Left lobe of liver (tissue), 2 donors: ENCODE results near the gene ERVW-1. TPM values are rescaled to one million over a fixed set of nuclear protein-coding genes. Genes with fewer than 3 reads are reported as not detected.
"Not testable (repeated sequence)": the region's sequence is repeated elsewhere in the genome, so short reads cannot be mapped to it uniquely, and the experiment has no call there.

ENCODE experiments used
- ATAC-seq: fragments of 200-7000 bp; cut with Tn5 transposase; one replicate; pipeline ENCODE4 v1.9.1; 2020; ENCODE audit warnings: mild to moderate bottlenecking, moderate library complexity
- DNase-seq: peaks from one replicate; pipeline ENCODE4 v3.0.0-alpha.2; 2020; ENCODE audit warnings: low spot score
- total RNA-seq: library from RNA; stranded (reverse); gene quantifications from one replicate; pipeline ENCODE4 v1.2.1, GENCODE V29; 2021
- donor health status: DM: no; HTN: no; CAD: no; lungs with moderate emphysema.
- donor health status: DM: no; HTN: yes; CAD: no.

ERVW-1 gene
- total RNA-seq, 1 donor from 2014 or later, result not detected

DNA sequence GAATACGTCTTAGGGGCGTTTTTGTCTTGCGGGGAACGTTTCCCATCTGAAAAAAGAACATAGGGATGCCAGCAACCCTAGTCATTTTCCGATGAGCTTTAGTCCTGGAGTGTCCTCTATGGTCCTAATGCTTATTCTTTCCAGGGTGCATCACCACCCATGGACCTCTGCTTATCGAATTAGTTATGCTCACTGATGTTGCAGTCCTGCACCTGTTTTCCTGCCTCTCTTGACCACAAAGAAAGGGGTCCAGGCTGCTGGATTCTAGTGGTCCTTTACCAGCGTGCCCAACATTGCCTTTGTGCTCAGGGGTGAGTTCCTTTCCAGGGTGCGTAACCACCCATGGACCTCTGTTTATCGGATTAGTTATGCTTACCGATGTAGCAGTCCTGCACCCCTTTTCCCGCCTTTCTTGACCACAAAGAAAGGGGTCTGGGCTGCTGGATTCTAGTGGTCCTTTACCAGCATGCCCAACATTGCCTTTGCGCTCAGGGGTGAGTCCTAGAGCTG is 2.4 kb downstream of the ERVW-1 start:
- DNase-seq, ATAC-seq: not testable (repeated sequence)

GRCh38 chr7:92473989-92474388 is 3.8 kb downstream of the ERVW-1 start:
- not testable (repeated sequence) for ATAC-seq, DNase-seq

DNA sequence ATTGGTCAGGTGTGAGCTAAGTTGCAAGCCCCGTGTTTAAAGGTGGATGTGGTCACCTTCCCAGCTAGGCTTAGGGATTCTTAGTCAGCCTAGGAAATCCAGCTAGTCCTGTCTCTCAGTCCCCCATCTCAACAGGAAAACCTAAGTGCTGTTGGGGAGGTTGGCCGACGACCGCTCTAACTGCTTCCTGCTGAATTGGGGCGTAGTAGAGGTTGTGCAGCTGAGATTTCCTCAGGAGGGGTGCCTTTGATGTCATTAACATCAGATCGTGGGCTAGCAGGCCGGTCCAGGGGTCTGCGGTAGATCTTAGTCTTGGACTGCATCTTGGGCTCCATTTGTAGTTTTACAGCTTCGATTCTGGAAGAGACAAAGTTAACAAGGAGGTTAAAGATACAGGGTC is 9.2 kb downstream of the ERVW-1 start:
- not testable (repeated sequence) for DNase-seq, ATAC-seq

- DNase-seq (no peak), ATAC-seq (no peak)
Measured at GRCh38 chr7:92466682-92467081, 11.1 kb downstream of the ERVW-1 start.

DNA sequence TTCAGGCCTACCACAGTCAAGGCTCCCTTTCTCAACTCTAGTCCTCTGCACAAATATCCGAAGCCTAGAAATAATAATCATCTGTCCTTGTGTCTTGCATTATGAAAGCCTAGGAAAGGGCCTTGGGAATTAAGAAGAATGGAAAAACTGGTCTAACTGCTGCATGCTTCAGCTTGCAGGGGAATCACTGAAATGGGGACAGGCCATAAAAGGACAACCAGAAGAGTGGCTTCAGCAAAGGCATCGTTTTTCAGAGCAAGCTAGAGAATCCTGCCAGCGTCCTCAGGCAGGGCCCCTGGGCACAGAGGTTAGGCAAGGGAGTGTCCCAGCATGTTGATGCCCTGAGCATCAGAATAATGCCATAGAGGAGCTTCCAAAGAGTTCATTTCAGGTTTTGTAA is 13.2 kb downstream of the ERVW-1 start:
- DNase-seq (no peak), ATAC-seq (no peak)

DNA sequence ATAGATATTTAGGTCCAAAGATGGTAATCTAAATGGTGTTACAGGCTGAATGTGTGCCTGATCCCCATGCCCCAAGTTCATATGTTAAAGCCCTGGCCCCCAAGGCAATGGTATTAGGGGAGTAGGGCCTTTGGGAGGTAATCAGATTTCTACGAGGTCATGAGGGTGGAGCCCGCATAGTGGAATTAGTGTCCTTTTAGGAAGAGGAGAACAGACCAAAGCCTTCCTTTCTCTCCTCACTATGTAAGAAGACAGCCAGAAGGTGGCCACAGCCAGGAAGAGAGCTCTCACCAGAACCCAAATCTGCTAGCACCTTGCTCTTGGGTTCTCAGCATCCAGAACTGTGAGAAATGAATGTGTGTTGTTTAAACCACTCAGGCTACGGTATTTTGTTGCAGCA is 15.2 kb downstream of the ERVW-1 start:
- ATAC-seq (no peak), DNase-seq (no peak)

DNA sequence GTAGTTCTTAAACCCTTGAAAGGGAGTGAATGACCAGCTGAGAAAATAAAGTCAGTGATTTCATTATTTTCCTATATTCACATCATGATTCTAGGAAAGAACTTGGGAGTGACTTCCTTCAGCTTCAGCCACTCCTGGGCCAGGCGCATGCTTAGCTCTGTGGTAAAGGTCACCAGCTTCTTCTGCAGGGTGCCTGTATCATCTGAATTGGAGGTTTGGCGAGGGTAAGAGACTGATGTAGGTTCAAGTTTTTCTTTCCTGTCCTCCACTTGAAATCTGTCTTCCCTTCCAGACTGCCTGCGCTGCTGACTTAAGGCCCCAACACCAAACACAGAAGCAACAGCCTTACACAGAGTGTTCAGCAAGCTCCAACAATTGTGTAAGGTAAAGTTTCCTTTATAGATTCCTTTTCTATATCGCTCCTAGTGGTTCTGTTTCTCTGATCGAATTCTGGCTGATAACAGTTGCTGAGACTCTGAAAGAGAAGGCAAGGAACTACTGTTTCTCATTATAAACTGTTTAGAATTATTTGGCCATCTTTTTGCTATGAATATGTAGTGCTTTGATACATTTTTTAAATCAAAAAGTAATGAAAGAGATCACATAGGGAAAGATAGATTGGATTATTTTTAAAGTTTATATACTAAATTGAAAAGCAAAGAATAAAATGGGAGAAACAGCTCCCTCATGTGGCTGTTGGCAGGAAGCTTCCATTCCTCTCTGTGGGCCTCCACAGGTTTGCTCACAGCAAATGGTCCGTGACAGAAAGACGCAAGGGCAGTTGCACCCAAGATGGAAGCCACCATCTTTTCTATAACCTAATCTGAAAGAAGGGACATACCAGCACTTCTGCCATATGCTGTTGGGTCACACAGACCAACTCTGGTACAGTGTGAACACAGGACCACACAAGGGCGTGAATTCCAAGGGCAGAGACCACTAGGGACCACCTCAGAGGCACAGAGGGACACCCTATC is 16.4 kb downstream of the ERVW-1 start:
- ATAC-seq (peak; percentile 92), DNase-seq (no peak)

GRCh38 chr7:92460510-92460909 is 17.2 kb downstream of the ERVW-1 start:
- no peak for DNase-seq

GRCh38 chr7:92460109-92460508 is 17.6 kb downstream of the ERVW-1 start:
- DNase-seq (no peak), ATAC-seq (no peak)

More at GRCh38 chr7:92460510-92460909, 17.2 kb downstream of the ERVW-1 start:
- ATAC-seq, result no peak

DNA sequence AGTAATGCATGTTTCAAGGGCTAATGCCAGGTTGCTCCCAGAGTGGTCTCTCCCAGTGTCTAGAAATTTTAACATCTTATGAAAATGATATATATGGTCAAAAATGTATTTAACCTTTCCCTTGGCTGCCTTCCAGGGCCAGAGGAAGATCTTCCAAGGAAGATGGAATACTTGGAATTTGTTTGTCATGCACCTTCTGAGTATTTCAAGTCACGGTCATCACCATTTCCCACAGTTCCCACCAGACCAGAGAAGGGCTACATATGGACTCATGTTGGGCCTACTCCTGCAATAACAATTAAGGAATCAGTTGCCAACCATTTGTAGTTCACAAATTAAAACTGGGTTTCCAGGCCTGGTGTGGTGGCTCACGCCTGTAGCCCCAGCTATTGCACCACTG is 21.5 kb downstream of the ERVW-1 start:
- ATAC-seq, result no peak
- no peak for DNase-seq

DNA sequence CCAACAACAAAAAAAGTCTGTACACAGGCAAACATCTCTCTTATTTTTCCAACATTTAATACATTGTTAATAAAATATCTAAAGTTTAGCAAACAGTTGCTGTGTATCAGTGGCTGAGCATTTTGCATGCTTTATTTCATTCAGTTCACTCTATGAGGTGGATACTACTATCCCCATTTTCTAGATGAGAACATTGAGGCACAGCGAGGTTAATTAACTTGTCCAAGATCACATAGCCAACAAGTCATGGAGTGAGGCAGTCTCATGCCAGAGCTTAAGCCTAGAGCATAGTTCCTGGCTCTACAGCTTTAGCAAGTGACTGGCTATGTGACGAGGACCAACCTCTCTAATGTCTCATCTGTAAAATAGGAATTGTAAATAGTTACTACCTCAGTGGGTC is 26.1 kb downstream of the ERVW-1 start:
- ATAC-seq (no peak), DNase-seq (no peak)

GRCh38 chr7:92448205-92448747 is 29.5 kb downstream of the ERVW-1 start:
- ATAC-seq (peak; percentile 38), DNase-seq (peak; percentile 55)

- ATAC-seq, result peak; percentile 97
- DNase-seq, result peak; percentile 95
Measured at GRCh38 chr7:92447345-92448204, 30.2 kb downstream of the ERVW-1 start, which contains the start of gene GATAD1. Gene GATAD1, plus strand, starts transcription at chr7:92447482. Its CDS starts 248 bp downstream, at chr7:92447730.

DNA sequence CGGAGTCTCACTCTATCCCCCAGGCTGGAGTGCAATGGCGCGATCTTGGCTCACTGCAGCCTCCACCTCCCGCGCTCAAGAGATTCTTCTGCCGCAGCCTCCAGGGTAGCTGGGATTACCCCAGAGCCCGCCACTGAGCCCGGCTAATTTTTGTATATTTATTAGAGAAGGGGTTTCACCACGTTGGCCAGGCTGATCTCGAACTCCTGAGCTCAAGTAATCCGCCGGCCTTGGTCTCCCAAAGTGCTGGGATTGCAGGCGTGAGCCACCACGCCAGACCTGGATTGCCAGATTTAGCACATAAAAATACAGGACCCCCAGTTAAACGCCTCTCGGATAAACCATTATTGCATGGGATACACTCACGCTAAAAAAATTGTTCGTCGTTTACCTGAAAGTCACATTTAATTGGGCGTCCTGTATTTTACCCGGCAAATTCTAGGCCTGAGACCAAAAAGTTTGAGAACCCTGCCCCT is 30.8 kb downstream of the ERVW-1 start:
- DNase-seq, result no peak
- ATAC-seq, result no peak

- not testable (repeated sequence) for DNase-seq, ATAC-seq
Measured at GRCh38 chr7:92442720-92443119, 35.0 kb downstream of the ERVW-1 start.

DNA sequence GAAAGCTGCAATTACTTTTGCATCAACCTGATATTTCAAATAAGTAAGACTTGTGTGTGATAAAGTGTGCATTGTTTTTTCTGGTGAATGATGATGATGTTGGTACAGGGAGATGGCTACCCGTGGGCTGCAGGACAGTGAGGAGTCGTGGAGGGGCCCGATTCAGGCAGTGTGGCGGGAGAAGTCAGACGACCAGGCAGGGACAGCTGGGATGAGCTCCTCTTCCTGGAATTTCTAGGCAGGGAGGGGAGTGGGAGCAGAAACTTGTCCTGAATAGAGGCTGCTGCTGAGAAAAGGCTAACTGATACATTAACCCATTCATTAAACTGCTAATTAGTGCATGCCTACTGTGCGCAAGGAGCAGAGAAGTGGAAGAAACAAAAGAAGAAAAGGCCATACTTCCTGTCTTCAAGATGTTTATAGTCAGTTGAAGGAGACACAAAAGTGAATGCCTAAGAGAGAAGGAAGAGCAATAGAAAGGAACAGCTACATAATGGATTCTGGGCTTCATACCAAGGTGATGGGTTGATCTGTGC is 39.7 kb downstream of the ERVW-1 start:
- DNase-seq (no peak), ATAC-seq (no peak)

DNA sequence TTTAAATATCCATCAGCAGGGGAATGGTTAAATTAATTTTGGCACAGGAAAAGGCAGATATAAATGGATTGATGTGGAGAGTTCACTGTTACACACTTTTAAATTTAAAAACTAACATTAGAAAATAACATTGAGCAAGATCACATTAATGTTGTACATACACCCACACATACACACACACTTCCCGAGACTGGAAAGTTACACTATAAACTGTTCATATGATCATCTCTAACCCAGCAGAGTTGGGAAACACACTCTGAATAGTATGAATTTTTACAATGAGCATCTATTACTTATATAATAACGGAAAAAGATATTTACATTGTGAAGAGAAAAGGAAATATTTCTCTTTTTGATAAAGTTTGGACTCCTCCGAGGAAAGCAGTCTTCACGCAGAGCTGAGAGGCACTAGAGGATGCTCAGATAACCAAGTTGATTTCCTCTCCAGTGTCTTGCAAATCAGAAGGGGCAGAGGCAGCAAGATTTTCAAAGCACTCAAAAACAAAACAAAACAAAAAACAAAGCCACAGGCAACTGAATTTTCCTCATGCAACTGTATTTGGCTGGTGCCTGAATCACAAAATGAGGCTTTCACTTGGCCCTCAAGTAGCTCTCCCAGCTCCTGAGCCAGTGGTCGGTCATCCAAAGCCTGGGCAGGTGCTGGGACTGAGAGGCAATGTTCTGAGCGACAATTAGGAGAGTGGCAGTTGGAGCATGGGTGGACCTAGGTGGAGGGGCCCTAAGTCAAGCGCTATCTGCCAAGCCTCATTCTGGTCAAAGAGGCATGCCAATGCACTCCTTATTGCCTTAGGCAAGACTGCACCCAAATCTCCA is 40.9 kb downstream of the ERVW-1 start:
- ATAC-seq (no peak), DNase-seq (no peak)

DNA sequence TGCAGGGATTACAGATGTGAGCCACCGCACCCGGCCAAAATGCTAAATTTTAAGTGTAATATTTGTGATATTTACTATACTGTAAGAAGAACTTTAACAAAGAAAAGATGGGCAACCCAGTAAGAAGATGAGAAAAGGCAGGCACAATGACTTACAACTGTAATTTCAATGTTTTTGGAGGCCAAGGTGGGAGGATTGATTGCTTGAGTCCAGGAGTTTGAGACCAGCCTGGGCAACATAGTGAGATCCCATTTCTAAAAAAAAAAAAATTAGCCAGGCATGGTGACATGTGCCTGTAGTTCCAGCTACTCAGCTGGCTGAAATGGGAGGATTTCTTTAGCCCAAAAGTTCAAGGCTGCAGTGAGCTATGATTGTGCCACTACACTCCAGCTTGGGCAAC is 42.2 kb downstream of the ERVW-1 start:
- no peak for ATAC-seq

GRCh38 chr7:92433019-92433418 is 44.7 kb downstream of the ERVW-1 start:
- no peak for ATAC-seq
- DNase-seq, result no peak

More for the DNA sequence above, 42.2 kb downstream of the ERVW-1 start:
- DNase-seq, result no peak
